Cerebellar nuclear complex (tissue), 1 donor: ENCODE results near the gene KDR.

Source experiments
- DNase-seq, 2 experiments: peaks; one replicate each; lab custom pipeline; 2025; lab: John Stamatoyannopoulos, UW

Gene KDR

GRCh38 chr4:55125087-55125721, at the start of gene KDR:
Gene KDR, minus strand, starts transcription at chr4:55125595. Its CDS starts 302 bp downstream, at chr4:55125293.
- DNase-seq = no peak

- DNase-seq = no peak
Measured at GRCh38 chr4:55173580-55173979, 48.2 kb upstream of the KDR start.

- DNase-seq = no peak
Measured at GRCh38 chr4:55172694-55173287, 47.4 kb upstream of the KDR start.

GRCh38 chr4:55170462-55170861, 45.1 kb upstream of the KDR start:
- no peak for DNase-seq

- DNase-seq = no peak
Measured at GRCh38 chr4:55169352-55169961, 44.1 kb upstream of the KDR start.

GRCh38 chr4:55162396-55162795, 37.0 kb upstream of the KDR start:
- no peak for DNase-seq

GRCh38 chr4:55161739-55162138, 36.3 kb upstream of the KDR start:
- no peak for DNase-seq

GRCh38 chr4:55159851-55160250, 34.5 kb upstream of the KDR start:
- DNase-seq = no peak

GRCh38 chr4:55158957-55159356, 33.6 kb upstream of the KDR start:
- DNase-seq = no peak

- DNase-seq = no peak
Measured at GRCh38 chr4:55157559-55158277, 32.3 kb upstream of the KDR start.

GRCh38 chr4:55154933-55155332, 29.5 kb upstream of the KDR start:
- no peak for DNase-seq

GRCh38 chr4:55154290-55154880, 29.0 kb upstream of the KDR start:
- DNase-seq = no peak

- DNase-seq = no peak
Measured at GRCh38 chr4:55143858-55144257, 18.5 kb upstream of the KDR start.

- no peak for DNase-seq
Measured at GRCh38 chr4:55138367-55138766, 13.0 kb upstream of the KDR start.

- no peak for DNase-seq
Measured at GRCh38 chr4:55136634-55137033, 11.2 kb upstream of the KDR start.

- DNase-seq = no peak
Measured at GRCh38 chr4:55133951-55134350, 8.6 kb upstream of the KDR start.

GRCh38 chr4:55132775-55133174, 7.4 kb upstream of the KDR start:
- DNase-seq = no peak

GRCh38 chr4:55127521-55127920, 2.1 kb upstream of the KDR start:
- DNase-seq = no peak

- DNase-seq = no peak
Measured at GRCh38 chr4:55127053-55127452, 1.7 kb upstream of the KDR start.

- DNase-seq = no peak
Measured at GRCh38 chr4:55125763-55126541, 557 bp upstream of the KDR start.

- no peak for DNase-seq
Measured at GRCh38 chr4:55124322-55125076, 896 bp downstream of the KDR start.
